Measurements from ENCODE around the gene HOXC5. TPM values are rescaled to one million over a fixed set of nuclear protein-coding genes. Genes with fewer than 3 reads are reported as not detected.

HOXC5 gene
- total RNA-seq, 2 donors from 2014 or later, result not detected

DNA sequence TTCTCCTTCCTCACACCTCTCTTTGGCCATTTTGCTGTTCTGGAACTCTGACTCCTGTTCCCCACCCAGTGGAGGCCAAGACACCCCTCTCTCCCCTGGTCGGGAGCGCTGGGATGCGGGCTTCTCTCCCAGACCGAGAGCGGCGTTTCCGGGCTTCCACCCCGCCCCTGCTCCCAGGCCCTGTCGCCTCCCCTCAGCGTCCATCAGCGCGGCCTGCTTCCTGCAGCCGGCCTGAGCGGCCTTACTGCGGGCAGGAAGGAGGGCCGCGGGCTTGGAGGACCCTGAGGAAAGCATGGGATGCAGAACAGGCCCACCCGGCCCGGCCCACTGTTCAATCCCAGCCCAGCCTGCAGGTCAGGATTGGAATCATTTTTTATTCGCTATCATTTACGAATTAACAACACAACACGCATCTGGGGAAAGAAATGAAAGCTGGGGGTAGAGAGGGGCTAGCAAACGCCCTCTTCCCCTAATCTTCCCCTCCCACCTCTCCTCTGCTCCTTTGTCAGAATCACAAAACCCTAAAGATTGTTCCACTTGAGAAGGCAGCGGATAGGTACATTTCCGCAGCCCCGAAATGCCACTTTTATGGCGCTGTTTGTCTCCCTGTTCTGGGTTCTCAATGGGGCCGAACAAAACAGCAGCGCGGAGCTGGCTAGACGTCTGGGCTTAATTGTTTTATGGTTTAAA, 27.9 kb upstream of the HOXC5 start:
- intact Hi-C loops (cut with DNase I, micrococcal nuclease), result loop anchor here (5.0 kb wide), 2 partner anchors 187 to 192 kb away; no protein-coding TSS in a partner anchor
- no peak for ATAC-seq
- DNase-seq, result no peak

DNA sequence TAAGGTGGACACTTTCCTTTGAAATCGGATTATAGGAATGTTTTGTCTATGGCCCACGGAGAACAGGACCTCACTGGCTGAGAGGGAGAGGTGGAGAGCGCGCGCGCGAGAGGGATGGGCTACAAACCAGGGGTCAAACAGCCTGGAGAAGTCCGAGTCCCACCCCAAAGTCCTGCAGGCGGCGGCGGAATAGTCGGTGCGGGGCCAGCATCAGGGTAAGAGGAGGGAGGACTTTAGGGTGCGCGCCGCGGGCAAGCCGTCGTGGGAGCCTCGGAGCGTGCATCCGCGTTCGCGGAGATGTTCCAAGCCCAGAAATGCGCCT, 27.4 kb upstream of the HOXC5 start:
- no peak for DNase-seq
- intact Hi-C loops (cut with DNase I, micrococcal nuclease), result loop anchor here (5.0 kb wide), 2 partner anchors 187 to 192 kb away; no protein-coding TSS in a partner anchor
- no peak for ATAC-seq

DNA sequence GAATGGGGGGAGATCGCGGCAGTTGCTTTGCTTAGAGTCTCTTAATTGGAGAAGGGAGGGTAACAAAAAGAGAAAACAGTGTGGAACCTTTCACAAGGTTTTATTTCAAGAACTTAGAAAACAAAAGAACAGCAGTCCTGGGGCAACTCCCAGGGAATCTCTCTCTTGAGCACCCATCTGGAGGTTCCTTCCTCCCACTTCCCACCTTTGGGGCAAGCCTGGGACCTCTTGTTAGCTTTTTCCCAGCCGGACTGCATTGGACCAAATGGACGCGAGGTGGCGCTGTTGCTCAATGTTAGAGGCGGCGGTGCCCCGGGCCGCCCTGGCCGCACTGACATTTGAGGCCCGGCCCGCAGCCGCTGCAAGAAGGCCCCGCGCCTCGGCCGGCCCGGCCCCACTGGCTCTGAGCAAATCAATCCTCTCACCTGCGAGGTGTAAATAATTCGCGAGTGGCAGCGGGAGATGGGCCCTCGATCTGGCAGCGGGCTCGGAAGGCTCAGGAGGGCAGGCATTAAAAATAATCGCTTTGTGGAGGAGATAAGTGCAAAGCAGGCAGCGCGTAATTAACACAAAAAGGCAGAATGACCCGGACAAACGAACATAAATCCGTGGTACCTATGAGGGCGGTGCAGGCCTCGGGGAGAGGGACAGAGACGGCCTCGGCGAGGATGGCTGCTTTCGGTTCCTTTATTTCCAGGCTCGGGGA, 26.8 kb upstream of the HOXC5 start:
- intact Hi-C loops (cut with DNase I, micrococcal nuclease), result loop anchor here (5.0 kb wide), 2 partner anchors 186 to 191 kb away; no protein-coding TSS in a partner anchor
- ATAC-seq (peak; percentile 87), DNase-seq (peak; percentile 60 to 90)

DNA sequence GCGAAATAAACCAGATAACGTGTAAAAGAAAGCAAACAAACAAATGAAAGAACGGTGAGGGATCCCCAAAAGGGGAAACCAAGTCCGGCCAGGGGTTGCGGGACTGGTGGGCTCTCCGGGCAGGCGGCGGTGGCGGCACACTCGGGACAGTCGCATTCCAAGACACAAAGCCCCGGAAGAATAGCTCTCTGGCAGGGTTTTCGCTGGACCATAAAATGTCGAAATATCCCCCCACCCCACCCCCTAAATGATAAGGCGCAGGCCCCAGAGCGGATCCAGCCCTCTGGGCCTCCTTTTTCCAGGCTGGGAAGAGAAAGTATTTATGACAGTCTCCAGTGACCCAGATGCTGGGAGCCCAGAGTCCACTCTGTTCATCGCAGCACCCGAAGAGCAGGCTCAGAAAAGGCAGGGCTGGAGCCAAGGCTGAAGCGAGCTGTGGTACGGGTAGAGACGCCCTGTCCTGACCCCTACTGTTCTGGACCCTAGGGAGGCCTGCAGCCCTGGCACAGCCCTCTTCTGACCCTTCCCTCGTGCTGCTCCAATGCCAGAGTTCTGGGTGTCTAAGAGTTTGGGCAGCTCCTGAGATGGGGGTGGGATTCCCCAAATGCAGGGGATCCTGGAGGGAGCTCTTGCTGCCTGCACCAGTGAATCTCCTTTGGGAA, 26.2 kb upstream of the HOXC5 start:
- no peak for DNase-seq
- no peak for ATAC-seq
- intact Hi-C loops (cut with DNase I, micrococcal nuclease), result loop anchor here (5.0 kb wide), 2 partner anchors 186 to 191 kb away; no protein-coding TSS in a partner anchor

DNA sequence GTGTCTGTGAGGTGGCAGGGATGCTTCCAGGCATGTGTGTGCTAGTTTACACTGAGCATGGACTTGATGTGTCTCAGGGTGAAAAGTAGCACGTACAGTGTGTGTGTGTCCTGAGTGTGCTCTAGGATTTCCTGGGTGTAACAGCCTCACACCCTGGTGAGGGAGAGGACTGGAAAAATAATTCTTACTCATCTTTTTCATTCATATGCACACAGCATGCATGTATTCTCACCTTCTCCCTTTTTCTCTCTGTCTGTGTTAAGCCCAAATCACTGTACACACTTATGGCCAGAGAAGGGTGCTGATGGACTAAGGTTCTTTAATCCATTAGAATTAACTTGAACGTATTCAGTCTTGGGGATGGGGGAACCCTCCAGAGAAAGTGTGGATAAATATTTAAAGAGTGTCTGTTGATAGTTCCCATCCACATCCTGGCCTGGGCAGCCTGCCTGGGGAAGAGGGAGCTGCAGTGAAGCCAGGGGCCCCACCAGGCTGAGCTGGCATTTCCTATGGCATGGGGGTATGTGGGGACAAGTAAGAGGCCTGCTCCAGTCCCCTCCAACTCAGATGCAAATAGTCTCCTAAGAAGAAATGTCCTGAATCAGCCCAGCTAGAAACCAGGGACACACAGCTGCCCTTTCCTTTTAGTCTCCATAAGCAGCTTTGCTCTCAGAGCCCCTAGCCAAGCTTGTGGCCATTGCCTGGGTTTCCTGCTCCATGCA, 25.2 kb upstream of the HOXC5 start:
- no peak for DNase-seq
- ATAC-seq, result no peak
- intact Hi-C loops (cut with DNase I, micrococcal nuclease), result loop anchor here (5.0 kb wide), 2 partner anchors 185 to 190 kb away; no protein-coding TSS in a partner anchor

DNA sequence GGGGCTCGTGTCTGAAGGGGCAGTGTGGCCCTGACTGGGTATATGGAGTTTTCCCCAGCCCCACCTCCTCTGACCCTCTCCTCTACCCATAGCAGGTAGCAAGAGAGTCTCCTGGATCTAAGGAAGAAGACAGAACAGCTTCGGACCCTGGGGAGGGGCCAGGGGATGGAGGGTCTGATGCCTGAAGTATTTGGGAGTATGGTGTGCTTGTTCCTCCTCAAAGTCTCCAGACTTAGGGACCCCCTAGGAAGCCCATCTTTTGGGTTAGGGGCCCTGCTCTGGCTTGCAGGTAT, 24.6 kb upstream of the HOXC5 start:
- no peak for DNase-seq
- no peak for ATAC-seq
- intact Hi-C loops (cut with DNase I, micrococcal nuclease), result loop anchor here (5.0 kb wide), 2 partner anchors 184 to 189 kb away; no protein-coding TSS in a partner anchor

DNA sequence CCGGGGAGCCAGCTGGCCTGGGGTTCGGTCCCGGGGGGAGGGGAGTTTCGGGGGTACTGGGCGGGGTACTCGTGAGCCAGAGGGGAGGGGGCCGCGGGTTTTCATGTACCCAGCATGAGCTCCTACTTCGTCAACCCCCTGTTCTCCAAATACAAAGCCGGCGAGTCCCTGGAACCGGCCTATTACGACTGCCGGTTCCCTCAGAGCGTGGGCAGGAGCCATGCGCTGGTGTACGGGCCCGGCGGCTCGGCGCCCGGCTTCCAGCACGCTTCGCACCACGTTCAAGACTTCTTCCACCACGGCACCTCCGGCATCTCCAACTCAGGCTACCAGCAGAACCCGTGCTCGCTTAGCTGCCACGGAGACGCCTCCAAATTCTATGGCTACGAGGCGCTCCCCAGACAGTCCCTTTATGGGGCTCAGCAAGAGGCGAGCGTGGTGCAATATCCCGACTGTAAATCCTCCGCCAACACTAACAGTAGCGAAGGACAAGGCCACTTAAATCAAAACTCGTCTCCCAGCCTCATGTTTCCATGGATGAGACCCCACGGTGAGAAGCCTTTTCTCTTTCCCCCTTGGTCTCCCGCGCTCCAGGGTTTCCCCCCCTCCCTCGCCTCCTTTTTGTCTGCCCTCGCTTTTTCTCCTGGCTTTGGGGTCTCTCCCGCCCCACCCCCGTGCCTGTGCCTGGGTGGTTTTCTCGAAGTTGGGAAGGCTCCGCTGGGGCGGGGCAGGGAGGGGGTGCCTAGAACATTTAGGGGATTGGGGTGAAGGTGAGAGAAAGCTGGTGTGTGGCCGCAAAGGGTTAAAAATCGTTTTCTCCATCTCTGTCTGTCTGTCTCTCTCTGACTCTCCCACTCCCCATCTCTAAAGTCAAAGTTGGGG, 23.4 kb upstream of the HOXC5 start:
- no peak for ATAC-seq
- intact Hi-C loops (cut with DNase I, micrococcal nuclease), result loop anchor here (5.0 kb wide), 2 partner anchors 183 to 188 kb away; no protein-coding TSS in a partner anchor
- no peak for DNase-seq

DNA sequence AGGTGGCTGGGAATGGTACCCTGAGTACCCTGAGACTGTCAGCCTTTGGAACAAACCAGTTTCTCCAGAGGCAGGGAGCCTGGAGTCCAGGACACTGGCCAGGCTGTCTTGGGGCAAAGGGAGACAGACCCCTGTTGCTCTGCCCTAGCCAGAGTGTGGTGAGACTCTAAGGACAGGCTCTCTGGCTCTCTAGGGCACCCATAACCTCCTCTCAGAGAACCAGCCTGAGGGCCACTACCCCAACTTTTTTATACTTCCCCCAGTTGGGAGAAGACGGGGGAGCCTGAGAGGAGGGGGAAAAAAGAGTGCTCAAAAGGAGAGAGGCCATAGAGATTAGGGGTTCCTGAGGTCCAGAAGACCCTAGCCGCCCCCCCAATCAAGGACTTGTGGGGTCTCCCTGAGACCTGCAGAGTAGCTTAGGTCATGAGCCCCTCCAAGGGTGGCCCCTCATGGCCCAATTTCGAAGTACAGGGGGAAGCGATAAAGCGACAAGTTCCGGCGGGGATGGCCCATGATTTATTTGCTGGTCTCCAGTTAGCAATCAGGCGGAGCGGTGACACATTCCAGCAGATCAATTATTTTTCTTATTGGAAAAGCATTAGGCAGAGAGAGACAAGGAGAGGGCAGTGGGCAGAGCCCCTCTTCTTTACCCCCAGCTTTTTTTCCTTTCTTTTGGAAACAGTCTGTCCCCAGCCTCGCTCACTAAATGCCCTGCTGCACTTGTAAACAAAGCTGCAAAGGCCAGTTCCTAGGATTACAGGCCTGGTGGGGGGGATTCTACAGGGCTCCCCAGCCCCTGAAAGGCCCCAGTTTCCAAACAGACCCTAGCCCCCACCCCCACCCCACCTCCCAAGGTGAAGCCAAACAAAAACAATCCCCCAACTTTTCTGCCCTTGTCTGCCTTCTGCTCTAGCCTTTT, 22.5 kb upstream of the HOXC5 start:
- intact Hi-C loops (cut with DNase I, micrococcal nuclease), result no loop called here
- ATAC-seq, result no peak
- DNase-seq, result no peak

DNA sequence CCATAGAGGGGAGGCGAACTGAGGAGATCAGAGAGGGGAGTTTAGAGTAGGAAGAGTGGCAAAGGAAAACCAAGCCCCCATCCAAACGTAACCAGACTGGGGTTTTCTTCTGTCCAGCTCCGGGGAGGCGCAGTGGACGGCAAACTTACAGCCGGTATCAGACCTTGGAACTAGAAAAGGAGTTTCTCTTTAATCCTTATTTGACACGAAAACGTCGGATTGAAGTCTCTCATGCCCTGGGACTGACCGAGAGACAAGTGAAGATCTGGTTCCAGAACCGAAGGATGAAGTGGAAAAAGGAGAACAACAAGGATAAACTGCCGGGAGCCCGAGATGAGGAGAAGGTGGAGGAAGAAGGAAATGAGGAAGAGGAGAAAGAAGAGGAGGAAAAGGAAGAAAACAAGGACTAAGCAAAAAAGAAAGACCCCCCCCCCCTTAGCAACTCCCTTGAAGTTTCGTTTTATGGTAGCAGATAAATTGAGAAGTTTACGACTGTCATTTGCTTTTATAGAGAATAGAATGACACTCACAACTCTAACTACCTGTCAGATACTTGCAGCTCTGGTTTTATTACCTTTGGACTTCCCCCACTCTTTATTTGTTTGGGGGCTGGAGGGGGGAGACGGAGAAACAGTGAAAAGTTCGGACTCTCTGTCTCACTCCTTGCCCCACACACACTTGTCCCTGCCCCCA, 21.7 kb upstream of the HOXC5 start:
- intact Hi-C loops (cut with DNase I, micrococcal nuclease), result no loop called here
- no peak for DNase-seq
- ATAC-seq, result peak; percentile 52

DNA sequence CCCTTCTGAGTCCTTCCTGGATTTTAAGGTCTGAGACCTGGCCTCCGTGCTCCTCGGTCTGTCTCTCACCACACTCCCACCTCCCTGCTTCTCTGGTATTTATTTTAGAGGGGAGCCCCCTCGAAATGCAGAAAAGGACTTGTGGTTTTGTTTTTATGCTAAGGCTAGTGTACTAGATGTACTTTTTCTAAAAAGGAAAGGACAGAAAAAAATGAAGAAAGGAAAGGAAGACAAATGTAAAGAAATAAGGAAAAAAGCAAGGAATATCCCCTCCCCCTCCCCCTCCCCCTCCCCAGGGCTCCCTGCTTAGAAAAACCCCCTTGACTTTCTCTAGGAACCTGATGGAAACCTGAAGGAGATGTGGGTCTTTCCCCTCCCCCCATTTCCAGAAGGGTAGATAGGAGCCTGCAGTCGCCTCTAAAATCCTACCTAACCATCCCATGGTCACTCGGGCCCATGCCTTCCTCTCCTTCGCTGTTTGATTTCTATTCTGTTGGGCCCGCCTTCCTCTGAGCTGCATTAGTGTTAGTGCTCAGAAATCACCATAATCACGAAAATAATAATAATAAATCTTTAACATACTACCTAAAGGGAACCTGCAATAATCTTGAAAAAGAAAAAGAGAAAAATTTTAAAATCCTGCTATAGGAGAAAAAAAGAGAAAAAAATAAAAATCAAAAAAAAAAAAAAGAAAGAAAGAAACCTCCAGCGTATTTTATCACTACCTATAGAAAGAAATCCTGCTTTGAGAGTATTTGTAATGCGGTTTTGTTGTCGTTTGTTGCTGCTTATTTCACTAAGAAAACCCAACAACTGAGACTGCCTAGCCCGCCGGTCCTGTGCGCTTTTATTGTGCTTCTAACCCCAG, 21.0 kb upstream of the HOXC5 start:
- DNase-seq, result no peak
- no peak for ATAC-seq
- intact Hi-C loops (cut with DNase I, micrococcal nuclease), result no loop called here

DNA sequence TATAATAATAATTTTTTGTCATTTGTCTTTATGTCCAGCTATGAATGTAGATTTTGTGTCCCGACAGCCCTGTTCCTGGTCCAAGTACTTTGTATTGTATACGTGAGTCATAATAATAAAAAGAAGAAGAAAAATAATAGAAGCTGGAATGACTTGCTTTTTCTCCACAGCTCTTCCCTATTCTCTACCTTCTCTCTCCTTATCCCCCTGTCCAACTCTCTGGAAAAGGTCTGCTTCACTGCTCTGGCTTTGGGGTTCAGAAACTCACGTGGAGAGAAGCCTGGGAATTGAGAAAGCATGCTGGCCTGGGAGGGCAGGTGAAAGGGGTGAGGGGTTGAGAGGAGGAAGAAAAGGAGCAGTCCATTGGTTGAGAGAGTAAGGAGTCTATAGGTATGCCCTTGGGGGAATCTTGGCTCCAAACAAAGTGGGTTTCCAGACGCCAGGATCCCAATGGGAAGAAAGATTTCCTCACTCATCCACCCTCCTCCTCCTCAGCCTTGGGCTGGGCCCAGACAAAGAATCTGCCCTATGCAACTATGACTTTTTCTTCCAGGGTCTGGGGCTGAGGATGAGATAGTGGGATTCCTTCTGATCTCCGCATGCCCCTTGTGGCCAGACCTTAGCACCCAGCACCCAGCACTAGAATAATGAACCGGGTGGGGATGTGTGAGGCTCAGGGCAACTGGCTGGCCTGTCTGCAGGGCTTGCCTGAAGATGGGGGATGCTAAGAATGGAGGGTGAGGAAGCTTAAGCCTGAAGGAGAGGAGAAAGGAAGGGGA, 20.0 kb upstream of the HOXC5 start:
- DNase-seq (no peak), ATAC-seq (no peak)
- intact Hi-C loops (cut with DNase I, micrococcal nuclease), result no loop called here

DNA sequence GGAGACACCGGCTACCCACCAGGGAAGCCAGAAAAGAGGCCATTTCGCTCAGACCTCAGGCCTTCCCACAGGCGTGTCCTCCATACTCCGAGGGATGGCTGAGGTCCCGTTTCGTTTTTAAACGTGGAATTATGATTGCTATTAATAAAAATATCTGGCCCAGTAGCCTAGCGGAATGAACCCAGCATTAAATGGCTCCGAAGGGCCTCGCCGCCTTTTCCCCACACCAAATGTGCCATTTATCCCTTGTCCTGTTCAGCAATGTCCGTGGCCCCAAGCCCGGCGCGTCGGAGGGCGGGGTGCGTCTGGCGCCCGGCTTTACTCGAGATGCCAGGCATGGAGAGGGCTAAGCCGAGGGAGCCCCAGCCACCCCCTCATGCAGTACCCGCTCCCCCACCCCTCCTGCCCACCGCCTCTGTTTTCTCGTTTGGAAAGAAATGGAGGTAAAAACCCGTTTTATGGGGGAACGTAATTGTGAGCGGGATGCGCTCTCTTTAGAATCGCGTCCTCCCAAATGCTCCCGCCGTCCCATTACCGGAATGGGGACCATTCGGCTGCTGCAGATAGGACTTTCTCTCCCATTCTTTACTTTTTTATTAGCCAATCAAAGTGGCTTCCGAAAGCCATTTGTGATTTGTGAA, 18.4 kb upstream of the HOXC5 start:
- ATAC-seq, result no peak
- intact Hi-C loops (cut with DNase I, micrococcal nuclease), result no loop called here
- no peak for DNase-seq

DNA sequence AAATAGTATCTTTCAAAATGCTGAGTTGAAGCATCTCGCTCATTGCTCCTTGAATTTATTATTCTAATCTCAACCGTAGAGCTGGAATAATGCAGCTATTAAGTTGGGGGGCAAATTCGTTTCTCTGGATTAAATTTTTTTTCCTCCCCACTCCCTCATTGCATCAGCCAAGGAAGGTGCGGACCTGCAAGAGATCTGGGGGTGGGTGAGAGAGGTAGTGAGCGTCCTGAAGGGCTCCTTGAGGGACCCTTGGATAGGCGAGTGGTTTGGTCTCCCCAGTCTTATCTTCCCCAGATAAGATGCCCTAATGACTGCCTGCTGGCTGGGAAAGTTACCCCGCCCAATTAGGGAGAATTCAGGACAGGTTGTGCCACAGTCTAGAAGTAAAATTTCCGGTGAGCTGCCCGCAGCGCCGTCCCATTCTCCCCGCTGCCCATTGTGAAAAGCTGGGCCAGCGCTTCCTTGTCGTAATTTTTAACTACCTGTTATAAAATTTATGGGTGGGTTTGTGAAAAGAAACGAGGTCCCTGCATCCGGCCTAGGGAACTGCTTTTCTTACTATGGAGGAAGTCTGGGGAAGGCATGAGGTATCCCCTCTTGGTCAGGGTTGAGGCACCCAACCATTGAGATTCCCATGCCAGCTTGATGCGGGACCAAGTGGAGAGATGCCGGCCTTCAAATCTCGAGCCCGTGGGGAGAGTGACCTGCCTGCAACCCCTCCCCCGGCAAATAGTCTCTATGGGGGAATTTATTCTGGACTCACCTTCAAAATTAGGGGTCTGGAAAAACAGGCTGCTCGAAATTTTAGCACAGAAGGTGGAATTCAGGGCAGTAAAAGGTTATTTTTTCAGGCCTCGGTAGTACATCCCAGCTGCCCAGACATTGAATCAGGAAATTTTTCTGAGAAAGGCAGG, 17.6 kb upstream of the HOXC5 start:
- DNase-seq, result no peak
- no peak for ATAC-seq
- intact Hi-C loops (cut with DNase I, micrococcal nuclease), result no loop called here

DNA sequence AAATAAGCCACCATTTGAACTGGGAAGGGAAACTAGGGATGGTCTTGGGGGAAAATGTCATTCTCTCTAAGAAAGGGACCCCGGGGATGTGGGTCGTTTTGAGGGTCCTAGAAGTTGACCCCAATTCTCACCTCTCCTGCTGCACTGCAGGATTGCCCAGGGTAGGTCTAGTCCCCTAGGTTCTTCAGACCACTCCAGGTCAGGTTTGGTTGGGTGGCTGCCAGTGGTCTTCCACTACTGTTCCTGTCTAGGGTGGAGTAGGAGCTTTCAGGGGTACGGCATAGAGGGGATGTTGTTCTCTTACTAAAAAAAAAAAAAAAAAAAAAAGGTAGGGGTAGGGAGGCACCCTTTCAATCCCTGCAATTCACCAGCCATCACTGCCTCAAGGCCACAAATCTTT, 16.8 kb upstream of the HOXC5 start:
- ATAC-seq (no peak), DNase-seq (no peak)
- intact Hi-C loops (cut with DNase I, micrococcal nuclease), result no loop called here
